ENCODE data around the gene GPR132. TPM values are rescaled to one million over a fixed set of nuclear protein-coding genes. Genes with fewer than 3 reads are reported as not detected.

The GPR132 gene
- total and polyA plus RNA-seq, 9 of the 15 experiments (the other 6 are each of a cell fraction or from before 2014, with no cell fraction given) = 0.01 to 1.1 (median 0.25) TPM; not detected in 1

DNA sequence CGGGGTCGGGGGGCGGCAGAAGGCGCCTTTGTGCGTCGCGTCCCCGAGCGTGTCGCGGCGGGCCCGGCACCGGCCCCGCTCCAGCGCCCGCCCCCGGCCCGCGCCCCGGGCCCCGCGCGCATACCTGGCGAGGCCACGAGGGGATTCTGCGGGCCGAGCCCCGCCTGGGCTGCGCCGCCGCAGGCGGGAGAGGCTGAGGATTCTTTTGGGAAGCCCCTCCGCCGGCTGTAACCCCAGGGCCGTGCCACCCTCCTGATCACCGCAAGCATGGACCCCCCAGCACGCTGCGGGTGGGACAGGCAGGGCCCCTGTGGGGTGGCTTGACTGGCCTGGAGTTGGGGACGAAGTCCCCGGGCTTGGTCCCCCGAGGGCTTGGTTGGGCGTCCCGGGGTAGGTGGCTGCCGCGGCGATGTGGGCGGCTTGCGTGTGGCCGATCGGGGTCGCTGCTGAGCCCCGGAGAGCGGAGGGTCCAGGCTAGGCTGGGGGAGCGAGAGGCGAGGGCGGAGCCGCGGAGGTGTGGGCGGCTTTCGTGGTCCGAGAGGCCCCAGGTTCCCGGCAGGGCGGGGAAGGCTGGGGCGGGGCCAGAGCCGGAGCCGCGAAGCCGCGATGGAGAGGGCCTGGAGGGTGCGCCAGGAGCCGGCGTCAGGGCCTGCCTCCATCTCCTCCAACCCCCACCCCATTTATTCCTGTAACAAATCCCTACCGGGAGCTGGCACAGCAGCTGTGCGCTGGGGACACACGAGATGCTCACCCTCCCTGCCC lies 28.4 kb upstream of the GPR132 start (continued):
- 0 out of 2 replicates have a peak, but pooled peaks have one; percentile 26 for TF ChIP-seq GABPB1 (CRISPR knock-in tag; IDR thresholded peaks at IDR 0.05)
- TF ChIP-seq, protein P1, sequence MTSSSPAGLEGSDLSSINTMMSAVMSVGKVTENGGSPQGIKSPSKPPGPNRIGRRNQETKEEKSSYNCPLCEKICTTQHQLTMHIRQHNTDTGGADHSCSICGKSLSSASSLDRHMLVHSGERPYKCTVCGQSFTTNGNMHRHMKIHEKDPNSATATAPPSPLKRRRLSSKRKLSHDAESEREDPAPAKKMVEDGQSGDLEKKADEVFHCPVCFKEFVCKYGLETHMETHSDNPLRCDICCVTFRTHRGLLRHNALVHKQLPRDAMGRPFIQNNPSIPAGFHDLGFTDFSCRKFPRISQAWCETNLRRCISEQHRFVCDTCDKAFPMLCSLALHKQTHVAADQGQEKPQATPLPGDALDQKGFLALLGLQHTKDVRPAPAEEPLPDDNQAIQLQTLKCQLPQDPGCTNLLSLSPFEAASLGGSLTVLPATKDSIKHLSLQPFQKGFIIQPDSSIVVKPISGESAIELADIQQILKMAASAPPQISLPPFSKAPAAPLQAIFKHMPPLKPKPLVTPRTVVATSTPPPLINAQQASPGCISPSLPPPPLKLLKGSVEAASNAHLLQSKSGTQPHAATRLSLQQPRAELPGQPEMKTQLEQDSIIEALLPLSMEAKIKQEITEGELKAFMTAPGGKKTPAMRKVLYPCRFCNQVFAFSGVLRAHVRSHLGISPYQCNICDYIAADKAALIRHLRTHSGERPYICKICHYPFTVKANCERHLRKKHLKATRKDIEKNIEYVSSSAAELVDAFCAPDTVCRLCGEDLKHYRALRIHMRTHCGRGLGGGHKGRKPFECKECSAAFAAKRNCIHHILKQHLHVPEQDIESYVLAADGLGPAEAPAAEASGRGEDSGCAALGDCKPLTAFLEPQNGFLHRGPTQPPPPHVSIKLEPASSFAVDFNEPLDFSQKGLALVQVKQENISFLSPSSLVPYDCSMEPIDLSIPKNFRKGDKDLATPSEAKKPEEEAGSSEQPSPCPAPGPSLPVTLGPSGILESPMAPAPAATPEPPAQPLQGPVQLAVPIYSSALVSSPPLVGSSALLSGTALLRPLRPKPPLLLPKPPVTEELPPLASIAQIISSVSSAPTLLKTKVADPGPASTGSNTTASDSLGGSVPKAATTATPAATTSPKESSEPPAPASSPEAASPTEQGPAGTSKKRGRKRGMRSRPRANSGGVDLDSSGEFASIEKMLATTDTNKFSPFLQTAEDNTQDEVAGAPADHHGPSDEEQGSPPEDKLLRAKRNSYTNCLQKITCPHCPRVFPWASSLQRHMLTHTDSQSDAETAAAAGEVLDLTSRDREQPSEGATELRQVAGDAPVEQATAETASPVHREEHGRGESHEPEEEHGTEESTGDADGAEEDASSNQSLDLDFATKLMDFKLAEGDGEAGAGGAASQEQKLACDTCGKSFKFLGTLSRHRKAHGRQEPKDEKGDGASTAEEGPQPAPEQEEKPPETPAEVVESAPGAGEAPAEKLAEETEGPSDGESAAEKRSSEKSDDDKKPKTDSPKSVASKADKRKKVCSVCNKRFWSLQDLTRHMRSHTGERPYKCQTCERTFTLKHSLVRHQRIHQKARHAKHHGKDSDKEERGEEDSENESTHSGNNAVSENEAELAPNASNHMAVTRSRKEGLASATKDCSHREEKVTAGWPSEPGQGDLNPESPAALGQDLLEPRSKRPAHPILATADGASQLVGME (CRISPR knock-in tag; IDR thresholded peaks at IDR 0.05) = no peak
- TF ChIP-seq, protein P2, sequence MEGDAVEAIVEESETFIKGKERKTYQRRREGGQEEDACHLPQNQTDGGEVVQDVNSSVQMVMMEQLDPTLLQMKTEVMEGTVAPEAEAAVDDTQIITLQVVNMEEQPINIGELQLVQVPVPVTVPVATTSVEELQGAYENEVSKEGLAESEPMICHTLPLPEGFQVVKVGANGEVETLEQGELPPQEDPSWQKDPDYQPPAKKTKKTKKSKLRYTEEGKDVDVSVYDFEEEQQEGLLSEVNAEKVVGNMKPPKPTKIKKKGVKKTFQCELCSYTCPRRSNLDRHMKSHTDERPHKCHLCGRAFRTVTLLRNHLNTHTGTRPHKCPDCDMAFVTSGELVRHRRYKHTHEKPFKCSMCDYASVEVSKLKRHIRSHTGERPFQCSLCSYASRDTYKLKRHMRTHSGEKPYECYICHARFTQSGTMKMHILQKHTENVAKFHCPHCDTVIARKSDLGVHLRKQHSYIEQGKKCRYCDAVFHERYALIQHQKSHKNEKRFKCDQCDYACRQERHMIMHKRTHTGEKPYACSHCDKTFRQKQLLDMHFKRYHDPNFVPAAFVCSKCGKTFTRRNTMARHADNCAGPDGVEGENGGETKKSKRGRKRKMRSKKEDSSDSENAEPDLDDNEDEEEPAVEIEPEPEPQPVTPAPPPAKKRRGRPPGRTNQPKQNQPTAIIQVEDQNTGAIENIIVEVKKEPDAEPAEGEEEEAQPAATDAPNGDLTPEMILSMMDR (IDR thresholded peaks at IDR 0.05 in 2 of 3, conservative IDR thresholded peaks at IDR 0.05 in 1 of 3; ENCODE audit: insufficient read depth in 2 of 3, low read depth in 1 of 3, low read length in 3 of 3) = peak in 2 of 3 experiments; percentile 40 to 60; a peak in 4 of 6 replicates
- TF ChIP-seq, protein P3, sequence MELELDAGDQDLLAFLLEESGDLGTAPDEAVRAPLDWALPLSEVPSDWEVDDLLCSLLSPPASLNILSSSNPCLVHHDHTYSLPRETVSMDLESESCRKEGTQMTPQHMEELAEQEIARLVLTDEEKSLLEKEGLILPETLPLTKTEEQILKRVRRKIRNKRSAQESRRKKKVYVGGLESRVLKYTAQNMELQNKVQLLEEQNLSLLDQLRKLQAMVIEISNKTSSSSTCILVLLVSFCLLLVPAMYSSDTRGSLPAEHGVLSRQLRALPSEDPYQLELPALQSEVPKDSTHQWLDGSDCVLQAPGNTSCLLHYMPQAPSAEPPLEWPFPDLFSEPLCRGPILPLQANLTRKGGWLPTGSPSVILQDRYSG (tag; conservative IDR thresholded peaks at IDR 0.05; ENCODE audit: low read depth) = no peak
- TF ChIP-seq ZBTB7A (IDR thresholded peaks at IDR 0.05; ENCODE audit: borderline replicate concordance, control insufficient read depth, low read depth, low read length) = peak; percentile 73; the same call in 1 of the 2 replicates
- peak; percentile 30 for TF ChIP-seq KDM5B (IDR thresholded peaks at IDR 0.05; ENCODE audit: insufficient replicate concordance, low read depth, low read length)
- TF ChIP-seq CREM (IDR thresholded peaks at IDR 0.05; ENCODE audit: low read depth) = 0 out of 2 replicates have a peak, but pooled peaks have one; percentile 12
- peak in 1 of 2 experiments; percentile 79; a peak in 2 of 4 replicates for TF ChIP-seq MAZ (CRISPR knock-in tag; conservative IDR thresholded peaks at IDR 0.05 in 1 of 2, IDR thresholded peaks at IDR 0.05 in 1 of 2)
- 0 out of 2 replicates have a peak, but pooled peaks have one; percentile 8 for TF ChIP-seq ZFX (CRISPR knock-in tag; IDR thresholded peaks at IDR 0.05)

Data from K562 (cell line).